K562 (cell line): ENCODE data around the gene OR4Q2. TPM values are rescaled to one million over a fixed set of nuclear protein-coding genes. Genes with fewer than 3 reads are reported as not detected.

ENCODE experiments used
- BMI1 ChIP-seq: fragments of 150-350 bp; IDR thresholded peaks from 2 replicates; pipeline ENCODE4 v1.6.1; 2014; ENCODE audit warnings: low read length
- CBFA2T2 ChIP-seq: fragments of 450-650 bp; conservative IDR thresholded peaks from 2 replicates; pipeline ENCODE4 v1.6.1; 2017; ENCODE audit warnings: mild to moderate bottlenecking
- CHD2 ChIP-seq: IDR thresholded peaks from 2 replicates; pipeline ENCODE4 v1.6.1; 2011; ENCODE audit warnings: low read depth, low read length
- DMBX1 ChIP-seq: fragments of 250-450 bp; sonication (Bioruptor Pico); IDR thresholded peaks from 2 replicates; pipeline ENCODE4 v1.8.0; 2022; ENCODE audit warnings: inconsistent platforms, mild to moderate bottlenecking, moderate library complexity, borderline replicate concordance
- FOXJ2 ChIP-seq: fragments of 200-800 bp; sonication (Bioruptor generic); IDR thresholded peaks from 2 replicates; pipeline ENCODE4 v1.6.1; 2016; ENCODE audit warnings: missing genetic modification characterization, missing compliant biosample characterization
- FOXP1 ChIP-seq: sonication (generic); formaldehyde crosslinking; IDR thresholded peaks from 2 replicates; pipeline ENCODE4 v1.8.0; 2022; ENCODE audit warnings: mild to moderate bottlenecking, missing genetic modification reagents
- HNRNPH1 ChIP-seq: fragments of 200-400 bp; formaldehyde crosslinking; optimal IDR thresholded peaks from 2 replicates; pipeline ENCODE3; 2017; ENCODE audit warnings: low read depth, mild to moderate bottlenecking, low read length, moderate library complexity
- KAT2B ChIP-seq: IDR thresholded peaks from one replicate; pipeline ENCODE4 v1.6.1; 2012; ENCODE audit warnings: low read depth, mild to moderate bottlenecking, control low read depth, inconsistent platforms, low read length, moderate library complexity
- SRSF7 ChIP-seq: fragments of 200-400 bp; formaldehyde crosslinking; optimal IDR thresholded peaks from 2 replicates; pipeline ENCODE3; 2017; ENCODE audit warnings: mild to moderate bottlenecking, low read depth, low read length
- ZKSCAN3 ChIP-seq: fragments of 250-450 bp; sonication (Bioruptor Pico); IDR thresholded peaks from 2 replicates; pipeline ENCODE4 v1.4.0; 2020
- ZNF175 ChIP-seq: fragments of 200-800 bp; sonication (Bioruptor generic); IDR thresholded peaks from 2 replicates; pipeline ENCODE4 v1.6.1; 2016; ENCODE audit warnings: low read depth, mild to moderate bottlenecking, missing genetic modification characterization, missing compliant biosample characterization
- ZNF316 ChIP-seq: fragments of 450-650 bp; IDR thresholded peaks from 2 replicates; pipeline ENCODE4 v1.6.1; 2016
- ZNF324 ChIP-seq: fragments of 250-450 bp; sonication (Bioruptor Pico); IDR thresholded peaks from 2 replicates; pipeline ENCODE4 v1.4.0; 2020; ENCODE audit warnings: mild to moderate bottlenecking
- ZNF766 ChIP-seq: fragments of 200-800 bp; sonication (Bioruptor generic); conservative IDR thresholded peaks from 2 replicates; pipeline ENCODE4 v1.6.1; 2016; ENCODE audit warnings: missing genetic modification characterization, missing compliant biosample characterization
- ZNF77 ChIP-seq: fragments of 250-450 bp; sonication (Bioruptor Pico); IDR thresholded peaks from 2 replicates; pipeline ENCODE4 v1.5.0; 2020
- polyA plus RNA-seq, 8 experiments: library from polyadenylated mRNA; depleted of rRNA in 4 of 8; stranded (reverse) in 5 of 8; unstranded in 3 of 8; fragments of >200 nt; fragmentation: Nextera tagmentation in 2 of 8; fragmentation: Illumina TruSeq in 1 of 8; extraction: Ambion mirVana in 2 of 8; extraction: Trizol in 1 of 8; gene quantifications; 2 replicates each; pipeline versions ENCODE4 v1.2.1 to v1.2.3, GENCODE V29; 2011 to 2014; ENCODE audit warnings: inconsistent platforms in 1 of 8, missing spikeins in 1 of 8
- total RNA-seq, 7 experiments: library from RNA; depleted of rRNA in 6 of 7; stranded (reverse); fragments of >200 nt in 6 of 7; fragmentation: Illumina TruSeq in 2 of 7; extraction: Trizol in 2 of 7; gene quantifications; 2 replicates each; pipeline versions ENCODE4 v1.2.1 to v1.2.3, GENCODE V29; 2011 to 2021; ENCODE audit warnings: low replicate concordance in 1 of 7
- TF ChIP-seq, protein P1 (sequence below): IDR thresholded peaks from 2 replicates; pipeline ENCODE4 v1.6.1; 2011; ENCODE audit warnings: borderline replicate concordance, low read depth, mild to moderate bottlenecking, moderate library complexity, low read length; ENCODE audit not compliant: insufficient read depth, poor library complexity, severe bottlenecking
- TF ChIP-seq, protein P2 (sequence below): sonication (generic); formaldehyde crosslinking; IDR thresholded peaks from 2 replicates; pipeline ENCODE4 v1.5.0; 2020; ENCODE audit warnings: missing genetic modification reagents
- TF ChIP-seq, protein P3 (sequence below): fragments of 250-450 bp; sonication (Bioruptor Pico); IDR thresholded peaks from 2 replicates; pipeline ENCODE4 v1.6.1; 2021; ENCODE audit warnings: mild to moderate bottlenecking
- TF ChIP-seq, protein P4 (sequence below): fragments of 450-650 bp; formaldehyde crosslinking; IDR thresholded peaks from 2 replicates; pipeline ENCODE4 v1.4.0; 2020; ENCODE audit warnings: mild to moderate bottlenecking, mixed read lengths
- TF ChIP-seq, protein P5 (sequence below): fragments of 450-650 bp; IDR thresholded peaks from 2 replicates; pipeline ENCODE4 v1.6.1; 2016
- TF ChIP-seq, protein P6 (sequence below), 2 experiments: IDR thresholded peaks in 1 of 2; conservative IDR thresholded peaks in 1 of 2; 2 replicates each; pipeline ENCODE4 v1.6.1; 2016; ENCODE audit warnings: low read depth in 2 of 2, mild to moderate bottlenecking in 1 of 2, missing compliant biosample characterization in 1 of 2, missing genetic modification characterization in 1 of 2, moderate library complexity in 1 of 2

OR4Q2 gene
- total and polyA plus RNA-seq, 9 of the 15 experiments (the other 6 are each of a cell fraction or from before 2014, with no cell fraction given): not detected

DNA sequence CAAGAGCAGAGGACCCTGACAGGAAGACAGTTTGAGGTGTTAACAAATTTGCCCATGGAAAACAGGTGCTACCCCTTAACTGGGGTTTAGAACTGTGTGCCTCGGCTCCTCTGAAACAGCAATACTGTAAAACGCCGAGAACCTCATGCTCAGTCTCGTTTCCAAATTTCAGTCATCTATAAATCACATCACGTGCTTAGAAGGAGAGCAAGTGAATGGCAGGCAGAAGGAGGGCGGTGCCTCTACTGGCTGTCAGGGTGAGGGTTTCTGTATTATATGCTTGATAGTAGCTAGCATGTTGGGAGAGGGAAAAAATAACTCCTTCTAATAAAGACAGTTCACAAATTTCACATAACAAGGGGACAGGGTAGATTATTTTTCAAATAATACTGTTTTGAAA, 29.1 kb downstream of the OR4Q2 start (continued):
- TF ChIP-seq, protein P1, sequence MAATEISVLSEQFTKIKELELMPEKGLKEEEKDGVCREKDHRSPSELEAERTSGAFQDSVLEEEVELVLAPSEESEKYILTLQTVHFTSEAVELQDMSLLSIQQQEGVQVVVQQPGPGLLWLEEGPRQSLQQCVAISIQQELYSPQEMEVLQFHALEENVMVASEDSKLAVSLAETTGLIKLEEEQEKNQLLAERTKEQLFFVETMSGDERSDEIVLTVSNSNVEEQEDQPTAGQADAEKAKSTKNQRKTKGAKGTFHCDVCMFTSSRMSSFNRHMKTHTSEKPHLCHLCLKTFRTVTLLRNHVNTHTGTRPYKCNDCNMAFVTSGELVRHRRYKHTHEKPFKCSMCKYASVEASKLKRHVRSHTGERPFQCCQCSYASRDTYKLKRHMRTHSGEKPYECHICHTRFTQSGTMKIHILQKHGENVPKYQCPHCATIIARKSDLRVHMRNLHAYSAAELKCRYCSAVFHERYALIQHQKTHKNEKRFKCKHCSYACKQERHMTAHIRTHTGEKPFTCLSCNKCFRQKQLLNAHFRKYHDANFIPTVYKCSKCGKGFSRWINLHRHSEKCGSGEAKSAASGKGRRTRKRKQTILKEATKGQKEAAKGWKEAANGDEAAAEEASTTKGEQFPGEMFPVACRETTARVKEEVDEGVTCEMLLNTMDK: no peak
- TF ChIP-seq ZNF77 (CRISPR knock-in tag) (no peak), BMI1 (no peak), SRSF7 (no peak), FOXP1 (no peak), CBFA2T2 (no peak), ZKSCAN3 (no peak), DMBX1 (no peak), ZNF766 (no peak), ZNF324 (CRISPR knock-in tag) (no peak), CHD2 (no peak), ZNF175 (CRISPR knock-in tag) (no peak), HNRNPH1 (no peak), ZNF316 (no peak), KAT2B (no peak), FOXJ2 (tag) (no peak)
- TF ChIP-seq, protein P2, sequence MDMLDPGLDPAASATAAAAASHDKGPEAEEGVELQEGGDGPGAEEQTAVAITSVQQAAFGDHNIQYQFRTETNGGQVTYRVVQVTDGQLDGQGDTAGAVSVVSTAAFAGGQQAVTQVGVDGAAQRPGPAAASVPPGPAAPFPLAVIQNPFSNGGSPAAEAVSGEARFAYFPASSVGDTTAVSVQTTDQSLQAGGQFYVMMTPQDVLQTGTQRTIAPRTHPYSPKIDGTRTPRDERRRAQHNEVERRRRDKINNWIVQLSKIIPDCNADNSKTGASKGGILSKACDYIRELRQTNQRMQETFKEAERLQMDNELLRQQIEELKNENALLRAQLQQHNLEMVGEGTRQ (CRISPR knock-in tag): peak; percentile 31; the same call in 1 of the 2 replicates
- TF ChIP-seq, protein P3, sequence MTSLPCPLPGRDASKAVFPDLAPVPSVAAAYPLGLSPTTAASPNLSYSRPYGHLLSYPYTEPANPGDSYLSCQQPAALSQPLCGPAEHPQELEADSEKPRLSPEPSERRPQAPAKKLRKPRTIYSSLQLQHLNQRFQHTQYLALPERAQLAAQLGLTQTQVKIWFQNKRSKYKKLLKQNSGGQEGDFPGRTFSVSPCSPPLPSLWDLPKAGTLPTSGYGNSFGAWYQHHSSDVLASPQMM (CRISPR knock-in tag): no peak
- TF ChIP-seq, protein P4, sequence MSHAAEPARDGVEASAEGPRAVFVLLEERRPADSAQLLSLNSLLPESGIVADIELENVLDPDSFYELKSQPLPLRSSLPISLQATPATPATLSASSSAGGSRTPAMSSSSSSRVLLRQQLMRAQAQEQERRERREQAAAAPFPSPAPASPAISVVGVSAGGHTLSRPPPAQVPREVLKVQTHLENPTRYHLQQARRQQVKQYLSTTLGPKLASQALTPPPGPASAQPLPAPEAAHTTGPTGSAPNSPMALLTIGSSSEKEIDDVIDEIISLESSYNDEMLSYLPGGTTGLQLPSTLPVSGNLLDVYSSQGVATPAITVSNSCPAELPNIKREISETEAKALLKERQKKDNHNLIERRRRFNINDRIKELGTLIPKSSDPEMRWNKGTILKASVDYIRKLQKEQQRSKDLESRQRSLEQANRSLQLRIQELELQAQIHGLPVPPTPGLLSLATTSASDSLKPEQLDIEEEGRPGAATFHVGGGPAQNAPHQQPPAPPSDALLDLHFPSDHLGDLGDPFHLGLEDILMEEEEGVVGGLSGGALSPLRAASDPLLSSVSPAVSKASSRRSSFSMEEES (CRISPR knock-in tag): peak; percentile 18; the same call in 1 of the 2 replicates
- TF ChIP-seq, protein P5, sequence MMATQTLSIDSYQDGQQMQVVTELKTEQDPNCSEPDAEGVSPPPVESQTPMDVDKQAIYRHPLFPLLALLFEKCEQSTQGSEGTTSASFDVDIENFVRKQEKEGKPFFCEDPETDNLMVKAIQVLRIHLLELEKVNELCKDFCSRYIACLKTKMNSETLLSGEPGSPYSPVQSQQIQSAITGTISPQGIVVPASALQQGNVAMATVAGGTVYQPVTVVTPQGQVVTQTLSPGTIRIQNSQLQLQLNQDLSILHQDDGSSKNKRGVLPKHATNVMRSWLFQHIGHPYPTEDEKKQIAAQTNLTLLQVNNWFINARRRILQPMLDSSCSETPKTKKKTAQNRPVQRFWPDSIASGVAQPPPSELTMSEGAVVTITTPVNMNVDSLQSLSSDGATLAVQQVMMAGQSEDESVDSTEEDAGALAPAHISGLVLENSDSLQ: peak; percentile 86
- TF ChIP-seq, protein P6, sequence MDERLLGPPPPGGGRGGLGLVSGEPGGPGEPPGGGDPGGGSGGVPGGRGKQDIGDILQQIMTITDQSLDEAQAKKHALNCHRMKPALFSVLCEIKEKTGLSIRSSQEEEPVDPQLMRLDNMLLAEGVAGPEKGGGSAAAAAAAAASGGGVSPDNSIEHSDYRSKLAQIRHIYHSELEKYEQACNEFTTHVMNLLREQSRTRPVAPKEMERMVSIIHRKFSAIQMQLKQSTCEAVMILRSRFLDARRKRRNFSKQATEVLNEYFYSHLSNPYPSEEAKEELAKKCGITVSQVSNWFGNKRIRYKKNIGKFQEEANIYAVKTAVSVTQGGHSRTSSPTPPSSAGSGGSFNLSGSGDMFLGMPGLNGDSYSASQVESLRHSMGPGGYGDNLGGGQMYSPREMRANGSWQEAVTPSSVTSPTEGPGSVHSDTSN (CRISPR knock-in tag; IDR thresholded peaks at IDR 0.05; ENCODE audit: low read depth): no peak
- TF ChIP-seq, protein P6 (tag; conservative IDR thresholded peaks at IDR 0.05; ENCODE audit: low read depth): peak; percentile 62
